OCI-LY1 (cell line): ENCODE measurements around the gene DPP6.

Experiments
- H2AFZ ChIP-seq: fragments of 200-600 bp; sonication (generic), shearing (Covaris generic); 2 replicates; pipeline ENCODE4 v1.6.0; 2014; ENCODE audit warnings: antibody characterized with exemption, mild to moderate bottlenecking, low read length
- H3F3A ChIP-seq: fragments of 200-600 bp; sonication (generic), shearing (Covaris generic); 2 replicates; pipeline ENCODE4 v1.6.0; 2014; ENCODE audit warnings: mild to moderate bottlenecking, antibody characterized with exemption, low read length, moderate library complexity; ENCODE audit not compliant: insufficient read depth
- H3K27ac ChIP-seq: fragments of 200-600 bp; sonication (generic); 2 replicates; pipeline ENCODE4 v1.5.1; 2014; ENCODE audit warnings: low read length, mixed run types, mild to moderate bottlenecking, low read depth; ENCODE audit not compliant: poor library complexity, severe bottlenecking
- H3K27me3 ChIP-seq: fragments of 200-600 bp; sonication (generic); 2 replicates; pipeline ENCODE4 v1.6.0; 2014; ENCODE audit warnings: antibody characterized with exemption, mild to moderate bottlenecking, low read length, moderate library complexity; ENCODE audit not compliant: insufficient read depth
- H3K36me3 ChIP-seq: fragments of 200-600 bp; sonication (generic); 2 replicates; pipeline ENCODE4 v1.6.1; 2014; ENCODE audit warnings: mild to moderate bottlenecking, antibody characterized with exemption, low read length, moderate library complexity, mixed read lengths; ENCODE audit not compliant: insufficient read depth
- H3K4me1 ChIP-seq: fragments of 200-600 bp; sonication (generic); 2 replicates; pipeline ENCODE4 v1.5.1; 2014; ENCODE audit warnings: mild to moderate bottlenecking, low read length, moderate library complexity; ENCODE audit not compliant: insufficient read depth, severe bottlenecking
- H3K4me2 ChIP-seq: fragments of 200-600 bp; sonication (generic), shearing (Covaris generic); 2 replicates; pipeline ENCODE4 v1.6.1; 2014; ENCODE audit warnings: low read length
- H3K4me3 ChIP-seq: fragments of 200-600 bp; sonication (generic); 2 replicates; pipeline ENCODE4 v1.5.1; 2014; ENCODE audit warnings: low read length, low read depth, mild to moderate bottlenecking, mixed read lengths; ENCODE audit not compliant: poor library complexity, severe bottlenecking
- H3K79me2 ChIP-seq: fragments of 200-600 bp; shearing (Covaris generic); 2 replicates; pipeline ENCODE4 v1.6.1; 2016; ENCODE audit warnings: mixed run types, low read length, mixed read lengths; ENCODE audit not compliant: insufficient read depth
- H3K9ac ChIP-seq: fragments of 200-600 bp; sonication (generic), shearing (Covaris generic); 2 replicates; pipeline ENCODE4 v1.6.1; 2014; ENCODE audit warnings: mild to moderate bottlenecking, low read length, mixed read lengths
- H3K9me2 ChIP-seq: fragments of 200-600 bp; sonication (generic), shearing (Covaris generic); 2 replicates; pipeline ENCODE4 v1.6.1; 2014; ENCODE audit warnings: low read depth, mild to moderate bottlenecking, low read length, mixed read lengths
- H3K9me3 ChIP-seq: fragments of 200-600 bp; shearing (Covaris generic); 2 replicates; pipeline ENCODE4 v1.6.1; 2014; ENCODE audit warnings: low read length, mixed read lengths
- H4K20me1 ChIP-seq: fragments of 200-600 bp; sonication (generic), shearing (Covaris generic); 2 replicates; pipeline ENCODE4 v1.6.0; 2016; ENCODE audit warnings: mild to moderate bottlenecking, low read length; ENCODE audit not compliant: insufficient read depth
- EZH2 ChIP-seq: fragments of 200-600 bp; sonication (generic), shearing (Covaris generic); IDR thresholded peaks from 2 replicates; pipeline ENCODE4 v1.8.0; 2017; ENCODE audit warnings: borderline replicate concordance, mixed run types, mild to moderate bottlenecking, antibody characterized with exemption, low read length, moderate library complexity, mixed read lengths
- TF ChIP-seq, protein P1 (sequence below): fragments of 200-600 bp; sonication (generic), shearing (Covaris generic); IDR thresholded peaks from 2 replicates; pipeline ENCODE4 v1.5.1; 2017; ENCODE audit warnings: mild to moderate bottlenecking, antibody characterized with exemption, low read length, moderate library complexity, mixed read lengths

DPP6 gene

GRCh38 chr7:154256150-154256549 lies 204.0 kb downstream of the DPP6 start:
- no peak overlapping the region for H3K9ac ChIP-seq
- H2AFZ ChIP-seq: no peak overlapping the region
- H3K36me3 ChIP-seq: no peaks in the 10 kb centered on the region
- no peaks in the 10 kb centered on the region for H3K9me3 ChIP-seq
- H3K4me3 ChIP-seq: no peak overlapping the region
- no peaks in the 10 kb centered on the region for H4K20me1 ChIP-seq
- H3K27me3 ChIP-seq: no peaks in the 10 kb centered on the region; the same call in 1 of the 2 replicates
- no peak overlapping the region for H3K4me2 ChIP-seq
- no peaks in the 10 kb centered on the region for H3K9me2 ChIP-seq
- H3F3A ChIP-seq: no peaks in the 10 kb centered on the region
- TF ChIP-seq EZH2: no peak
- TF ChIP-seq, protein P1, sequence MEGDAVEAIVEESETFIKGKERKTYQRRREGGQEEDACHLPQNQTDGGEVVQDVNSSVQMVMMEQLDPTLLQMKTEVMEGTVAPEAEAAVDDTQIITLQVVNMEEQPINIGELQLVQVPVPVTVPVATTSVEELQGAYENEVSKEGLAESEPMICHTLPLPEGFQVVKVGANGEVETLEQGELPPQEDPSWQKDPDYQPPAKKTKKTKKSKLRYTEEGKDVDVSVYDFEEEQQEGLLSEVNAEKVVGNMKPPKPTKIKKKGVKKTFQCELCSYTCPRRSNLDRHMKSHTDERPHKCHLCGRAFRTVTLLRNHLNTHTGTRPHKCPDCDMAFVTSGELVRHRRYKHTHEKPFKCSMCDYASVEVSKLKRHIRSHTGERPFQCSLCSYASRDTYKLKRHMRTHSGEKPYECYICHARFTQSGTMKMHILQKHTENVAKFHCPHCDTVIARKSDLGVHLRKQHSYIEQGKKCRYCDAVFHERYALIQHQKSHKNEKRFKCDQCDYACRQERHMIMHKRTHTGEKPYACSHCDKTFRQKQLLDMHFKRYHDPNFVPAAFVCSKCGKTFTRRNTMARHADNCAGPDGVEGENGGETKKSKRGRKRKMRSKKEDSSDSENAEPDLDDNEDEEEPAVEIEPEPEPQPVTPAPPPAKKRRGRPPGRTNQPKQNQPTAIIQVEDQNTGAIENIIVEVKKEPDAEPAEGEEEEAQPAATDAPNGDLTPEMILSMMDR: no peak
- H3K27ac ChIP-seq: no peak overlapping the region
- H3K4me1 ChIP-seq: no peaks in the 10 kb centered on the region
- no peaks in the 10 kb centered on the region for H3K79me2 ChIP-seq

- Histone ChIP-seq H3K4me3 (no peak overlapping the region), H2AFZ (no peak overlapping the region), H3K79me2 (no peaks in the 10 kb centered on the region), H4K20me1 (no peaks in the 10 kb centered on the region), H3K9ac (no peak overlapping the region), H3K27me3 (no peaks in the 10 kb centered on the region), H3K4me2 (no peak overlapping the region), H3K4me1 (no peaks in the 10 kb centered on the region), H3K9me2 (no peaks in the 10 kb centered on the region), H3K36me3 (no peaks in the 10 kb centered on the region), H3K27ac (no peak overlapping the region), H3K9me3 (no peaks in the 10 kb centered on the region), H3F3A (no peaks in the 10 kb centered on the region)
- no peak for TF ChIP-seq EZH2
- TF ChIP-seq, protein P1: no peak
These were observed 207.2 kb downstream of the DPP6 start for GRCh38 chr7:154259396-154259795.

DNA sequence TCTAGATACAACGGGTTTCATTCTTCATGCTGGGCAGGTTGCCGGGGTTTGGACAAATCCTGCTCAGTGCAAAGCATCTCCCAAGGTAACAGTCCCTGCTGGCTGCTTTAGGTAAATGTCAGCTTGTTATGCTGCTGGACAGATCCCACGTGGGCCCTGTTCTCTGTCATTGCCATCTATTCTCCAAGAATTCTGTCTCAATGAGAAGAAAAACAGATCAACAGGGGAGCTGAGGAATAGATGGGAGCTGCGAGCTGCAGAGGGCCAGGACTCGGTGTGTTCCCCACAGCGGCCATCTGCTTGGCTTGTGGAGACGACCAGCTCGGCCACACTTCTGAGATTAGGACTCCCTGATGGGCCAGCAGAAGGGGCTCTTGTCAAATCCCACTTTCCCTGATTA lies 235.2 kb downstream of the DPP6 start:
- no peaks in the 10 kb centered on the region for H3K9me2 ChIP-seq
- no peaks in the 10 kb centered on the region for H3K36me3 ChIP-seq
- H3K9me3 ChIP-seq: no peaks in the 10 kb centered on the region

More for the DNA sequence above, 235.2 kb downstream of the DPP6 start:
- Histone ChIP-seq H3F3A (no peaks in the 10 kb centered on the region), H2AFZ (no peak overlapping the region), H3K4me1 (no peaks in the 10 kb centered on the region), H3K4me2 (no peak overlapping the region), H3K9ac (no peak overlapping the region), H3K27ac (no peak overlapping the region), H3K4me3 (no peak overlapping the region), H4K20me1 (no peaks in the 10 kb centered on the region), H3K27me3 (no peaks in the 10 kb centered on the region), H3K79me2 (no peaks in the 10 kb centered on the region)
- TF ChIP-seq, protein P1: no peak
- no peak for TF ChIP-seq EZH2
